Stimulated activated CD8-positive, alpha-beta memory T cell treated with anti-CD3 and anti-CD28 coated beads, Interleukin-4, amount 100 ng/mL, for 1 hour (primary cell): ENCODE results near the gene EME1.
A peak's percentile ranks its signal among the peaks of the same experiment; 100 is the strongest.

Source experiments
- DNase-seq, 2 donors: peaks; one replicate each; pipeline ENCODE4 v3.0.0-alpha.2; 2020; ENCODE audit warnings: low read depth in 2 of 2, low spot score in 1 of 2

The EME1 gene

DNA sequence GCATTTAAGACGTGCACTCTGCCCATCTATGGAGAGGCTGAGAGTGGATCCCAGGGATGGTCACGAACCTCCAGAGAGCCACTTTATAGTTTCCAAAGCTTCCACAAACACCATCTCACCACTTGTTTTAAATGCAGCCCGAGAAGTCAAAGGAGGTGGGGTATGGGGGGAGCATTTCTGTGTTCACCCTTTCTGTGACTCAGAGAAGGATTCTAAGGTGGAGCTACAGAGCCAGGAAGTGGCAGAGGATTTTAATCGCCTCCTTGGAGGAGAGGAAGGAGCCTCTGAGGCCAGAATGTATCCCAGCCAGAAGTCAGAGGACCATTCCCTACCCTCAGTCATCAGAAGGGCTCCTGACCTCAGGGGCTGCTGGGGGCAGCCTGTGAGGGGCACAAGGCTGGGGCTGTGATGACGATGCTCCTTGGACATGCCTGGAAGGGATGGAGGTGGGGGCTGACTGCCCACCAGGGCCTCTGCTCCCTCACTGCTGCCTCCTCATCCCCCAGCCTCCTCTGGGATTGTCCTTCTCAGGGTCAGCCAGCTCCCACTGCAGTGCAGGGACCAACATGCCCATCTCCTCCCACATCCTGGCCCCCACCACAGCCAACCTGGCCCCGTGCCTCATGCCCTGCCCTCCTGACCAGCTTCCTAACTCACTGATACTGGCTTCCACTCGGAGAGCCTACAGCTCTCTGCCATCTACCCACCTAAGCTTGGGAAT lies 24.3 kb upstream of the EME1 start:
- DNase-seq: no peak

DNA sequence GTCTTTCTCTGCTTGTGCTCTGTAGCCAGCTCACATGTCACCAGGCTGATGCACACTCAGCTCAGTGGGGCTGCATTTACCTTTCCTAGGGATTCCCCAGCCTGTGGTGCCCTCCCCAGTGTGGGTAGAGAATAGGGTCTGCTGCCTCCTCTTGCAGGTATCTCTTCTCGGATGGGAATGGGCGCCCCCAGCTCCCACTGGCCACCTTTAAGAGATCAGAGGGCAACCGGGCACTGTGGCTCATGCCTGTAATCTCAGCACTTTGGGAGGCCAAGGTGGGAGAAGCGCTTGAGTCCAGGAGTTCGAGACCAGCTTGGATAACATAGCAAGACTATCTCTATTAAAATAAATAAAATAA lies 23.8 kb upstream of the EME1 start:
- no peak for DNase-seq

DNA sequence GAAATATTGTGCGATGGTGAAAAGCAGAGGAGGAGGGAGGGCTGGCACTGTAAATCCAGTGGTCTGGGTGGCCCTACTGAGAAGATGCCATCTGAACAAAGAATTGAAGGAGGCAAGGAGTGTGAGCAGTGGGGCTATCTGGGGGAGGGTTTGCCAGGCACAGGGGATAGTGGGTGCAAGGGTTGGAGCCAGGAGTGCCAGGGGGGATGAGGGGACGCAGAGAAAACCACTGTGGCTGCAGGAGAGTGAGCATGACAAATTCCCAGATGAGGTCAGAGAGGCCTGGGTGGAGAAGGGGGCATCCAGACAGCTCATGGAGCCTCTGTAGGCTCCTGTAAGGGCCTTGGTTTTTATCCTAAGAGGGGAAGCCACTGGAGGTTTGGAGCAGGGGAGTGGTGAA lies 22.3 kb upstream of the EME1 start:
- DNase-seq: no peak

DNA sequence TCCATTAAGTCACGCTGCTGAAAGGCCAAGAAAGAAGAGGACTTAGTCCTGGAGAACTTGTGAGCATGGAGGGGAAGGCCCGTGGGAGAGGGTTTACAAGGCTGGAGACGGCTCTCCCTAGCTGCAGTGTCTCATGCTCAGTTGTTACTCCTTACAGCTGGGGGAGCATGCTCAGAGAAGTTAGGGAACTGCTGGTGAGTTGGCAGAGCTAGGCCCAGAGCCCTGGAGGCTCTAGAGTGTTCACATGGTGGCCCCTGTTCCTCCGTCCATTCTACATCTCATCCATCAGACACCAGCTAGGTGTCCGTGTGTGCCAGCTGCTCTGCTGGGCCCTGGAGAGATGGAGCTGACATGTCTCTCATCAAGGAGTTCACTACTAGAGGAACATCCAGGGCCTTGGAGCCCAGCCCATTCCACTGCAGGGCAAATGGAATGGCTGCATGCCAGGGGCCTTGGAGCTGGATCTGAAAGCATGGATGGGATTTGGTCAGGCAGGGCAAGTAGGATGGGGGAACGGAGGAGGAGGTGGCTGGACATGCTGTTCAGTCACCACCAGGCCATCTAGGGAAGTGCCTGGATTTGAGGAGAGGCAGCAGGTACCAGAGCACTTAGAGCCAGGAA lies 20.8 kb upstream of the EME1 start:
- DNase-seq: no peak

DNA sequence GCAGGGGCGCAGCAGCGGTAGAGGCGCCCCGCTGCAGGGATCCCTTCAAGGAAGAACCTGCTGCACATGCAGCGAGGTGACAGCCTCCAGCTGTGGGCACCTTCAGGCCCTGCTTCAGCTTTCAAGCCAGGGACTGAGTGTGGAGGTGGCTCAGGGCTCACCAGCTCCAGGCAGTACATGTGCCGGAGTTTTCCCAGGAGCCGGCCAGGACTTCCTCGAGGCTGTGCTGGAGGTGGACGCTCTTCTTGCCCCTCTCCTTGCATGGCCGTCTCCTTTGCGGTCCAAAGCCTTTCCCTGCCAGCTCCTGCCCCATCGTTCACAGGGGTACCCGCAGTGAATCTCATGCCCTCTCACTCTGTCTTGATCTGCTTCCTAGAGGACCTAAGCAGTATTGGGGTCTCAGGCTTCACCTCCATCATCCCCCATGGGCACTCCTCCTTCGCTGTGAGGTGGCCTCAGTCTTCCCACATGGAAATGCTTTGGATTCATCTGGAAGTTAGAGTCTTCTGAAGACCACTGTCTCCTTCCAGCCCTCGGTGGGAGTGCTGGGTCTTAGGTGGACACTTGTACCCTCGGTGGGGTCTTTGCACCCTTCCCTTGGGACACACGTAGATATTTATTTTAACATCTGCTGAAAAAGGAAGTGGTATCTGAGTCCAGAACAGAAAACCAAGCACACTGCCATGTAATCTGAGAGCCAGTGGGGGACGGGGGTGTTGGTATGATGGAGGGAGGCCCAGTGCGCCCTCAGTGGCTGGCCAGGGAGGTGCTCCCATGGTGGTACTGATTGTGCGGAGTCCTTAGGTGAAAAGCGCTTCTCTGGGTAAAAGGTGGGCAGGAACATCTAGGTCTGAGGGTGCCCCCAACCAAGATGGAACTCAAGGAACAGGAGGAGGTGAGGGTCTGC lies 20.1 kb upstream of the EME1 start:
- DNase-seq: no peak

DNA sequence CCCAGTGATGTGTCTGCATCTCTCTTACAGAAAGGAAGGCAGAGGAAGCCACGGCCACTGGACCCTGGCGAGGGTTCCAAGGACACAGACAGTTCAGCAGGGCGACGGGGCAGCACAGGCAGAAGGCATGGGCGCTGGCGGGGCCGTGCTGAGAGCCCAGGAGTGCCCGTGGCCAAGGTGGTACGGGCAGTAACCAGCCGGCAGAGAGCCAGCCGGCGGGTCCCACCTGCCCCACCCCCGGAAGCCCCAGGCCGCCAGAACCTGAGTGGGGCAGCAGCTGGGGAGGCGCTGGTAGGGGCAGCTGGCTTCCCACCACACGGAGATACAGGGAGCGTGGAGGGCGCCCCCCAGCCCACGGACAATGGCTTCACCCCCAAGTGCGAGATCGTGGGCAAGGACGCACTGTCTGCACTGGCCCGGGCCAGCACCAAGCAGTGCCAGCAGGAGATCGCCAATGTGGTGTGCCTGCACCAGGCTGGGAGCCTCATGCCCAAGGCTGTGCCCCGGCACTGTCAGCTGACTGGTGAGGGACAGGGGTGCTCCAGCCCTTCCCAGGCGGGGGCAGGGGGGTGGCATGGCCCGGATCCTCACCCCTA lies 19.3 kb upstream of the EME1 start:
- DNase-seq: no peak

DNA sequence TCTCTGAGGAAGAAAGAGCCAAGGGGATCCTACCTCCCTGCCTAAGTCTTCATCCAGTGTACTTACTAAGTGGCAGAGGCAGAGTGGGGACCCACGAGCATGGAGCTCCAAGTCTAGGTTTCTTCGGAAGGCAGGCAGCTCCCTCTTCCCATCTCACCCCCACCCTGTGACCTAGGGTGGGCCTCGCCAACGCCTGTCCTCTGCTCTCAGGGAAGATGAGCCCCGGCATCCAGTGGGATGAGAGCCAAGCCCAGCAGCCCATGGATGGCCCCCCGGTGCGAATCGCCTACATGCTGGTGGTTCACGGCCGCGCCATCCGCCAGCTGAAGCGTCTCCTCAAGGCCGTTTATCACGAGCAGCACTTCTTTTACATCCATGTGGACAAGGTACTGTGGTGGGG lies 18.8 kb upstream of the EME1 start:
- DNase-seq: no peak

DNA sequence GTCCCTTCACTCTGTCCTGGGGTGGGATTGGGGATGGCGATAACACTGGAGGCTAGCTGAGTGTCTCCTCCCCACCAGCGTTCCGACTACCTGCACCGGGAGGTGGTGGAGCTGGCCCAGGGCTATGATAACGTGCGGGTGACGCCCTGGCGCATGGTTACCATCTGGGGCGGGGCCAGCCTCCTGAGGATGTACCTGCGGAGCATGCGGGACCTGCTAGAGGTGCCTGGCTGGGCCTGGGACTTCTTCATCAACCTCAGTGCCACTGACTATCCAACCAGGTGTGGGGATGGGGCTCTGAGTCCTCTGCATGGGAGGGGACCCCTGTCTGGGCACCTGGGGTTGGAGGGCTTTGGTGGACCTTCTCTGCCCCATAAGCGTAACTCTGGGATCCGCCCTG lies 18.3 kb upstream of the EME1 start:
- no peak for DNase-seq

DNA sequence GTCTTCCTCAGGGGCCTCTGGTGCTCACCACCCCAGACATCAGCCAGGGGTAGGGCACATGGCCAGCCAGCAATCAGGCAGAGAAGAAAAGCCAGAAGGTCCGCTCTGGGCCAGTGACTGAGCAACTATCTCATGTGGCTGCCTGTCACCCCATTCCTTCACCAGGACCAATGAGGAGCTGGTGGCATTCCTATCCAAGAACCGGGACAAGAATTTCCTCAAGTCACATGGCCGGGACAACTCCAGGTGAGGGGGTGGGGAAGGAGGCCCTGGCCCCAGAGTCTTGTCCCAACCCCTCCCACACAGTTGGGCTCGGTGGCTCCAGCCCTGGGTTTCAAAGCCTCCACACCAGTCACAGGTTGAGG lies 17.7 kb upstream of the EME1 start:
- DNase-seq: no peak

DNA sequence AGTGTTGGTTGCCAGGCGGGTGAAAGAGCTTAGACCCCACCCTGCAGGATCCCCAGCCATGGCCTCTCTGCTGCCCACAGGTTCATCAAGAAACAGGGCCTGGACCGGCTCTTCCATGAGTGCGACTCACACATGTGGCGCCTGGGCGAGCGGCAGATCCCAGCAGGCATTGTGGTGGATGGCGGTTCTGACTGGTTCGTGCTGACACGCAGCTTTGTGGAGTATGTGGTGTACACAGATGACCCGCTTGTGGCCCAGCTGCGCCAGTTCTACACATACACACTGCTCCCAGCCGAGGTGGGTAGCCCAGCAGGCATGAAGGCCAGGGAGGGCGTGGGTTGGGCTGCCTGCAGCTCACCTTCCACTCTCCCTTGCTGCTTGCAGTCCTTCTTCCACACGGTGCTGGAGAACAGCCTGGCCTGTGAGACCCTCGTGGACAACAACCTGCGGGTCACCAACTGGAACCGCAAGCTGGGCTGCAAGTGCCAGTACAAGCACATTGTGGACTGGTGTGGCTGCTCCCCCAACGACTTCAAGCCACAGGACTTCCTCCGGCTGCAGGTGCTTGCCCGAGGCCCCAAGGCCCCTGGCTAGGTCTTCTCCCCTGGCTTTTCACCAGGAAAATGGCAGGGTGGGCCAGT lies 17.2 kb upstream of the EME1 start:
- no peak for DNase-seq

DNA sequence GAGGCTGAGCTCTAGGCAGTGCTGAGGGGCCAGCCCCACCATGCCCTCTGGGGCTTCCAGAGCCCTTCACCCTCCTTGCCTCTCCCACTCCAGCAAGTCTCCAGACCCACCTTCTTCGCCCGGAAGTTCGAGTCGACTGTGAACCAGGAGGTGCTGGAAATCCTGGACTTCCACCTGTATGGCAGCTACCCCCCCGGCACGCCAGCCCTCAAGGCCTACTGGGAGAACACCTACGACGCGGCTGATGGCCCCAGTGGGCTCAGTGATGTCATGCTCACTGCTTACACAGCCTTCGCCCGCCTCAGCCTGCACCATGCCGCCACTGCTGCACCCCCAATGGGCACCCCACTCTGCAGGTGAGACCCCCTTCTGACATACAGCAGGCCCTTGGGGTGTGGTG lies 16.6 kb upstream of the EME1 start:
- no peak for DNase-seq

DNA sequence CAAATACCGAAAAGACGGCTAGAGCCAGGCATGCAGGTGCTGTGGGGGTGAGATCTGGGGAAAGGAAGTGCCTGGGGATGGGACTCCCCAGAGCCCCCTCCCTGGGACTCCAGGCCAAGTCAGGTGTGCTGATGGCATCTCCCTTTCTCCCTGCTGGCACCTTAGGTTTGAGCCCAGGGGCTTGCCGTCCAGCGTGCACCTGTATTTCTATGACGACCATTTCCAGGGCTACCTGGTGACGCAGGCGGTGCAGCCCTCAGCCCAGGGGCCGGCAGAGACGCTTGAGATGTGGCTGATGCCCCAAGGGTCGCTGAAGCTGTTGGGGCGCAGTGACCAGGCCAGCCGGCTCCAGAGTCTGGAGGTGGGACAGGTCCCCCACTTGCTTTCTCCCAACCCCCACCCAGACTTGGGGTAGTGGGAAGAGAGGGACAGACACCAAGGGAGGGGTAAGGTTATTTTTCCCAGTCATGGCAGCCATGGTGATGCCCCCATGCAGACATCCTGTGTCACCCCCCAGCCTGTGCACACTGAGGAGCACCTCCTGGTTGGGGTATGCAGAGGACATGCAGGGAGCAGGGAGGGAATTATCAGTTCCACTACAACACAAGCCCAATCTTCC lies 16.0 kb upstream of the EME1 start:
- no peak for DNase-seq

DNA sequence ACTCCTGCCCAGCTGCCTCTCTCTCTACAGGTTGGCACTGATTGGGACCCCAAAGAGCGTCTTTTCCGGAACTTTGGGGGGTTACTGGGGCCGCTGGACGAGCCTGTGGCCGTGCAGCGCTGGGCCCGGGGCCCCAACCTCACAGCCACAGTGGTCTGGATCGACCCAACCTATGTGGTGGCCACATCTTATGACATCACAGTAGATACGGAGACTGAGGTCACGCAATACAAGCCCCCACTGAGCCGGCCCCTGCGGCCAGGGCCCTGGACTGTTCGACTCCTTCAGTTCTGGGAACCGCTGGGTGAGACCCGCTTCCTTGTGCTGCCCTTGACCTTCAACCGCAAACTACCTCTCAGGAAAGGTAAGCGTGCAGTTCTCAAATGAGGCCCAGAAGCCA lies 14.9 kb upstream of the EME1 start:
- no peak for DNase-seq

DNA sequence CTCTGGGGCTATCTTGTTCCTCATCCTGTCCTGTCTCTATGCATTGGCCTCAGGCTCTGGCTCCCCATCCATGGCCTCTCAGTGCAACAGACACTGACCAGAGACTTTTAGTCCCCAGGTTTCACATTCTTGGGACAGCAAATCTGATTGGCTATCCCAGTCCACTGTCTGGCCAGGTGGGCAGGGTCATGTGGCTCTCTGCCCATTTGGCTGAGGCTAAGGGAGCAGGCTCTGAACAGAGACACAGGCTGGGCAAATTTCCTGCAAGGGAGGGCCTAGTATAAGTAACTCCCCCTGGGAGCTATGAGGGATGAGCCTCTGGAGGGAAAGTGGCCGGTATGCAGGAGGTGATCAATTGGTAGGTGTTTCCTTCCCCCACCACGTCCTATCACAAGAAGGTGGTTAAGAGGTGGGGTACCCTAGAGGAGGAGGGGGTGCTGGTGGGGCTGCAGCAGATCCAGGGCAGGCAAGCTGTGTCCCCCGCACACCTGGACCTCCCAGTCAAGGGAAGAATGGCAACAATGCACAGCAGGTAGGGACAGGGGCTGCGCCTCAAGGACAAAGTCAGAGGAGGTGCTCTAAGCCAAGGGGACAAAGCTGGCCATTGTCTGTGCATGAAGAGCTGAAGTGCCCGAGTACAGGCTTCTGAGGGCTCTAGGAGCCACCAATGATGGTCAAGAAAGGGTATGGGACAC lies 13.9 kb upstream of the EME1 start:
- DNase-seq: no peak

DNA sequence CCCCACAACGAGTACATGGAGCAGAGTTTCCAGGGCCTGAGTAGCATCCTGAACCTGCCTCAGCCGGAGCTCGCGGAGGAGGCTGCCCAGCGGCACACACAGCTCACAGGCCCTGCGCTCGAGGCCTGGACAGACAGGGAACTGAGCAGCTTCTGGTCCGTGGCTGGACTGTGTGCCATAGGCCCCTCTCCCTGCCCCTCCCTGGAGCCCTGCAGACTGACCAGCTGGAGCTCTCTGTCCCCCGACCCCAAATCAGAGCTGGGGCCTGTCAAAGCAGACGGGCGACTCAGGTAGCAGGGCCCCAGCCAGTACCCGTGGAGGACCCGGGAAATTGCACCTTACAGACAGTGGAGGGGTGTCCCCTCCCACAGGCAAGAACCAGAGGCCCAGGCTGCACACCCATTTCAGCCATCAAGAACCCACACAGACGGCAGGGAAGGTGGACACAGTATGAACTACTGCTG lies 13.0 kb upstream of the EME1 start:
- no peak for DNase-seq

DNA sequence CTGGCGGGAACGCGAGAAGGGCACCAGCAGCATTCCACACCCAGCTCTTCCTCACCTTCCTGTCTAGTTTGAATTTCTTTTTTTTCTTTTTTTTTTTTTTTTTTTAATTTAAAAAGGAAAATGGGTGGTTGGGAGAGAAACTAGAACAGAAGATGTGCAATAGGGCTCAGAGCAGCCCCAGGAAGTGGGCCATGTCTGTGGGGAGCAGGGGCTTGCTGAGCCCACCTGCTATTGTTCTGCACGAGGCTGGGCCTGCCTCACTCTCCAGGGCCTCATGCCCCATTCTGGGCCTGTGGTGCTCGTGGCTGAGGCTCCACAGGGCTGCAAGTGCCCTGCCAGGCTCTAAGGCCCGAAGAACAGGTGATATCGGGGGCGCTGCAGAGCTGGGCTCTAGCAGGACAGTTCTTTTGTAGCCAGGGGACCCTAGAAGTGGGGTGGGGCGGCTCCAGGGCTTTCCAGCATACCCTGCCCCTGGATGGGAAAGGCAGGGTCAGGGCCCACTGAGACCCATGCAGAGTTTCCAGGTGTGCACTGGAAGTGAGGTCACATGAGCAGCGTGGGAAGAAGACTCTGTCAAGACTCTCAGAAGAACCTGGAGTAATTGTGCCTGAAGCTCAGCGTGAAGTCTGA lies 12.4 kb upstream of the EME1 start:
- DNase-seq: no peak

DNA sequence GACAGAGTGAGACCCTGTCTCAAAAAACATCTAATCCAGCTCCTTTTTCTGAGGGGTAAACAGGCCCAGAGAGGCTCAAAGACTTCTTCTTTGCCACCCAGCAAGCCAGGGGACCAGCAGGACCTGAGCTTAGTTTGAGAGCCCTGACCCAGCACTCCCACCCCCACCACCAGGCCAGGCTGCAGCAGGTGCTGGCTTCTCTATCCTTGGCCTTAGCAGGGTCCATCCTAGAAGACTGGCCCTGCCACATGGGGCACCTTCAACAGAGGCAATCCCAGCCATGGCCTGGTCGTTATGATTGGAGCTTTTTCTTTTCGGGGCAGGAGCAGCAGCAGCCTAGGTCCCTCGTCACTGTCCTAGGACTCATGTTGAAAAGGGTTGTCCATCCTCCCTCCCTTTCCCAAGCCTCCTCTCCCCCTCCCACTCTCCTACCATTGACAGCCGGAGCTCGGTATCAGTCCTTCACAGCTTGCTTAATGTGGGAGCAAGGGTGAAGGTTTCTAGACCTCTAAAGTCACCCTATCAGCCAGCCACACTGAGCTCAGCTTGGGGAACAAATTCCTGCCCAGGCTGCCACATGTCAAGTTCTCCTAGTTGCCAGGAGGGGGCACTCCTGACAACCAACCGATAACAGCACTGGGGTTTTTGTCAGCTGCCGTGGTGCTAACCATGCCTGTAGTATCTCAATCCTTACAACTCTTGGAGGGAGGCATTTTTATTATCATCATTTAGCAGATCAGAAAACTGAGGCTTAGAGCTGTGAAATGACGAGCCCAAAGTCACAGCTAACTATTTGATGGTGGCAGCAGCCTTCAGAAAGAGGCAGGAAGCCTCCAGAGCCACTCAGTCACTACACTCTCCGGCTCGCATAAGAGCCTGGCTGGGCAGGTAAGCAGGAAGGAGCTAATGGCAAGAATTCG lies 11.2 kb upstream of the EME1 start:
- DNase-seq: peak in 1 of 2 donors; percentile 29

DNA sequence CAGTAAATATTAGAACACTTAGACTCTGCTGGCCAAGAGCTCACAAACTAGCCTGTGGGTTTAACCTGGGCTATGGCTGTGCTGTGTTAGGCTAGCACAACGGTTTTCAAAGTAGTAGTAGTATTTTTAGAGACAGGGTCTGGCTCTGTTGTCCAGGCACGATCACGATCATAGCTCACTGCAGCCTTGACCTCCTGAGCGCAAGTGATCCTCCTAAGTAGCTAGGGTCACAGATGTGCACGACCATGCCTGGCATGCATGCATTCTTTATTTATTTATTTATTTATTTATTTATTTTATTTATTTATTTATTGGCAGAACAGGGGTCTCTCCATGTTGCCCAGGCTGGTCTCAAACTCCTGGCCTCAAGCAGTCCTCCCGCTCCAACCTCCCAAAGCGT lies 10.4 kb upstream of the EME1 start:
- DNase-seq: no peak
